ENCODE data around the gene MFSD2A.
"Not testable (repeated sequence)": the region's sequence is repeated elsewhere in the genome, so short reads cannot be mapped to it uniquely, and the experiment has no call there.

MFSD2A gene

GRCh38 chr1:39954870-39955546 is at the start of gene MFSD2A:
MFSD2A (plus strand) TSS chr1:39955145; CDS start chr1:39955293, 148 bp downstream.
- DNase-seq = peak; percentile 88

- DNase-seq = no peak
Measured at GRCh38 chr1:39905172-39905571, 49.8 kb upstream of the MFSD2A start.

GRCh38 chr1:39907528-39908453 is 47.2 kb upstream of the MFSD2A start:
- DNase-seq = no peak

- no peak for DNase-seq
Measured at GRCh38 chr1:39908534-39908933, 46.4 kb upstream of the MFSD2A start.

- no peak for DNase-seq
Measured at GRCh38 chr1:39910263-39910662, 44.7 kb upstream of the MFSD2A start.

- DNase-seq = not testable (repeated sequence)
Measured at GRCh38 chr1:39913136-39913535, 41.8 kb upstream of the MFSD2A start.

GRCh38 chr1:39915499-39916129 is 39.3 kb upstream of the MFSD2A start:
- no peak for DNase-seq

- DNase-seq = no peak
Measured at GRCh38 chr1:39917825-39918224, 37.1 kb upstream of the MFSD2A start.

GRCh38 chr1:39919545-39919944 is 35.4 kb upstream of the MFSD2A start:
- DNase-seq = peak; percentile 57

- DNase-seq = no peak
Measured at GRCh38 chr1:39922251-39922688, 32.7 kb upstream of the MFSD2A start.

- peak; percentile 26 for DNase-seq
Measured at GRCh38 chr1:39925721-39926342, 29.1 kb upstream of the MFSD2A start.

- peak; percentile 28 for DNase-seq
Measured at GRCh38 chr1:39926343-39926793, 28.6 kb upstream of the MFSD2A start.

- no peak for DNase-seq
Measured at GRCh38 chr1:39926820-39927219, 28.1 kb upstream of the MFSD2A start.

GRCh38 chr1:39927538-39927937 is 27.4 kb upstream of the MFSD2A start:
- DNase-seq = no peak

GRCh38 chr1:39928809-39929587 is 25.9 kb upstream of the MFSD2A start:
- no peak for DNase-seq

- DNase-seq = peak; percentile 92
Measured at GRCh38 chr1:39933956-39934941, 20.7 kb upstream of the MFSD2A start.

- no peak for DNase-seq
Measured at GRCh38 chr1:39936724-39937491, 18.0 kb upstream of the MFSD2A start.

- no peak for DNase-seq
Measured at GRCh38 chr1:39938856-39939255, 16.1 kb upstream of the MFSD2A start.

- no peak for DNase-seq
Measured at GRCh38 chr1:39940253-39940652, 14.7 kb upstream of the MFSD2A start.

Measured in fibroblast of upper back skin (primary cell).